HepG2 (cell line): ENCODE results near the gene DNAJC13. TPM values are rescaled to one million over a fixed set of nuclear protein-coding genes. Genes with fewer than 3 reads are reported as not detected.

Experiments used
- DNMT3B ChIP-seq: conservative IDR thresholded peaks from 2 replicates; pipeline ENCODE4 v1.6.1; 2016; ENCODE audit warnings: missing biosample characterization, control low read depth
- FOXM1 ChIP-seq: sonication (generic); formaldehyde crosslinking; IDR thresholded peaks from 2 replicates; pipeline ENCODE4 v1.5.0; 2020; ENCODE audit warnings: missing genetic modification reagents
- HOXA9 ChIP-seq: sonication (generic); formaldehyde crosslinking; IDR thresholded peaks from 2 replicates; pipeline ENCODE4 v1.8.1; 2022; ENCODE audit warnings: missing genetic modification reagents, mild to moderate bottlenecking, moderate library complexity, borderline replicate concordance
- ISL2 ChIP-seq: sonication (generic); formaldehyde crosslinking; IDR thresholded peaks from 2 replicates; pipeline ENCODE4 v1.5.0; 2020; ENCODE audit warnings: missing genetic modification reagents
- KLF13 ChIP-seq: sonication (generic); formaldehyde crosslinking; IDR thresholded peaks from 2 replicates; pipeline ENCODE4 v1.4.0; 2020; ENCODE audit warnings: mild to moderate bottlenecking, missing genetic modification reagents
- MAFF ChIP-seq: IDR thresholded peaks from 2 replicates; pipeline ENCODE4 v1.6.1; 2011; ENCODE audit warnings: low read depth, low read length, improper control_type of control experiment
- MTF1 ChIP-seq: sonication (generic); formaldehyde crosslinking; IDR thresholded peaks from 2 replicates; pipeline ENCODE4 v1.5.0; 2020; ENCODE audit warnings: missing genetic modification reagents
- NRL ChIP-seq: sonication (generic); formaldehyde crosslinking; IDR thresholded peaks from 2 replicates; pipeline ENCODE4 v1.5.0; 2020; ENCODE audit warnings: missing genetic modification reagents, mild to moderate bottlenecking, moderate library complexity, borderline replicate concordance
- POGZ ChIP-seq: sonication (generic); formaldehyde crosslinking; IDR thresholded peaks from 2 replicates; pipeline ENCODE4 v1.4.0; 2020; ENCODE audit warnings: mild to moderate bottlenecking, missing genetic modification reagents
- SNAPC2 ChIP-seq: sonication (generic); formaldehyde crosslinking; IDR thresholded peaks from 2 replicates; pipeline ENCODE4 v1.8.1; 2022; ENCODE audit warnings: mild to moderate bottlenecking, missing genetic modification reagents
- SRY ChIP-seq: sonication (generic); formaldehyde crosslinking; IDR thresholded peaks from 2 replicates; pipeline ENCODE4 v1.8.0; 2022; ENCODE audit warnings: mild to moderate bottlenecking, missing genetic modification reagents
- ZFP41 ChIP-seq: sonication (generic); formaldehyde crosslinking; IDR thresholded peaks from 2 replicates; pipeline ENCODE4 v1.4.0; 2020; ENCODE audit warnings: mild to moderate bottlenecking, missing genetic modification reagents, borderline replicate concordance
- ZMYM4 ChIP-seq: sonication (generic); formaldehyde crosslinking; IDR thresholded peaks from 2 replicates; pipeline ENCODE4 v1.8.1; 2023; ENCODE audit warnings: mild to moderate bottlenecking, missing genetic modification reagents
- ZNF138 ChIP-seq: sonication (generic); formaldehyde crosslinking; IDR thresholded peaks from 2 replicates; pipeline ENCODE4 v1.5.0; 2020; ENCODE audit warnings: mild to moderate bottlenecking, low read depth, missing genetic modification reagents
- ZNF20 ChIP-seq: sonication (generic); formaldehyde crosslinking; IDR thresholded peaks from 2 replicates; pipeline ENCODE4 v1.4.0; 2020; ENCODE audit warnings: mild to moderate bottlenecking, moderate library complexity, missing genetic modification reagents
- ZNF230 ChIP-seq: sonication (generic); formaldehyde crosslinking; IDR thresholded peaks from 2 replicates; pipeline ENCODE4 v1.4.0; 2020; ENCODE audit warnings: mild to moderate bottlenecking, missing genetic modification reagents
- ZNF333 ChIP-seq: sonication (generic); formaldehyde crosslinking; IDR thresholded peaks from 2 replicates; pipeline ENCODE4 v1.4.0; 2020; ENCODE audit warnings: mild to moderate bottlenecking, missing genetic modification reagents, borderline replicate concordance
- ZNF709 ChIP-seq: sonication (generic); formaldehyde crosslinking; IDR thresholded peaks from 2 replicates; pipeline ENCODE4 v1.5.0; 2020; ENCODE audit warnings: mild to moderate bottlenecking, missing genetic modification reagents
- ZNF850 ChIP-seq: sonication (generic); formaldehyde crosslinking; conservative IDR thresholded peaks from 2 replicates; pipeline ENCODE4 v1.9.0; 2021; ENCODE audit warnings: mild to moderate bottlenecking, missing genetic modification reagents
- ZNF879 ChIP-seq: sonication (generic); formaldehyde crosslinking; IDR thresholded peaks from 2 replicates; pipeline ENCODE4 v1.8.1; 2023; ENCODE audit warnings: missing genetic modification reagents
- ZSCAN30 ChIP-seq: sonication (generic); formaldehyde crosslinking; IDR thresholded peaks from 2 replicates; pipeline ENCODE4 v1.5.0; 2020; ENCODE audit warnings: mild to moderate bottlenecking, missing genetic modification reagents
- polyA plus RNA-seq, 8 experiments: library from polyadenylated mRNA; depleted of rRNA in 3 of 8; stranded (reverse) in 7 of 8; unstranded in 1 of 8; fragments of >200 nt; fragmentation: Illumina TruSeq in 4 of 8; extraction: Trizol in 4 of 8; gene quantifications; 2 replicates each; pipeline versions ENCODE4 v1.2.1 to v1.2.3, GENCODE V29; 2011 to 2016; ENCODE audit warnings: low read depth in 4 of 8, missing spikeins in 1 of 8, mixed read lengths in 1 of 8; ENCODE audit not compliant: insufficient read depth in 1 of 8
- total RNA-seq, 5 experiments: library from RNA; depleted of rRNA; stranded (reverse); fragments of >200 nt; fragmentation: Illumina TruSeq; extraction: Trizol; gene quantifications; 2 replicates each; pipeline ENCODE4 v1.2.3, GENCODE V29; 2016; ENCODE audit warnings: low read depth in 1 of 5
- TF ChIP-seq, protein P1 (sequence below): sonication (generic); formaldehyde crosslinking; IDR thresholded peaks from 2 replicates; pipeline ENCODE4 v1.9.0; 2021; ENCODE audit warnings: missing genetic modification reagents, borderline replicate concordance
- TF ChIP-seq, protein P2 (sequence below): sonication (generic); formaldehyde crosslinking; IDR thresholded peaks from 2 replicates; pipeline ENCODE4 v1.4.0; 2020; ENCODE audit warnings: mild to moderate bottlenecking, missing genetic modification reagents
- TF ChIP-seq, protein P3 (sequence below): fragments of 450-650 bp; IDR thresholded peaks from 2 replicates; pipeline ENCODE4 v1.6.1; 2017
- TF ChIP-seq, protein P4 (sequence below): sonication (generic); formaldehyde crosslinking; IDR thresholded peaks from 2 replicates; pipeline ENCODE4 v1.8.0; 2022; ENCODE audit warnings: mild to moderate bottlenecking, missing genetic modification reagents; ENCODE audit not compliant: insufficient replicate concordance

DNAJC13 gene
- total and polyA plus RNA-seq, 2 of the 13 experiments (the other 11 are each of a cell fraction or from before 2014, with no cell fraction given) = 9.1 to 26.2 TPM

DNA sequence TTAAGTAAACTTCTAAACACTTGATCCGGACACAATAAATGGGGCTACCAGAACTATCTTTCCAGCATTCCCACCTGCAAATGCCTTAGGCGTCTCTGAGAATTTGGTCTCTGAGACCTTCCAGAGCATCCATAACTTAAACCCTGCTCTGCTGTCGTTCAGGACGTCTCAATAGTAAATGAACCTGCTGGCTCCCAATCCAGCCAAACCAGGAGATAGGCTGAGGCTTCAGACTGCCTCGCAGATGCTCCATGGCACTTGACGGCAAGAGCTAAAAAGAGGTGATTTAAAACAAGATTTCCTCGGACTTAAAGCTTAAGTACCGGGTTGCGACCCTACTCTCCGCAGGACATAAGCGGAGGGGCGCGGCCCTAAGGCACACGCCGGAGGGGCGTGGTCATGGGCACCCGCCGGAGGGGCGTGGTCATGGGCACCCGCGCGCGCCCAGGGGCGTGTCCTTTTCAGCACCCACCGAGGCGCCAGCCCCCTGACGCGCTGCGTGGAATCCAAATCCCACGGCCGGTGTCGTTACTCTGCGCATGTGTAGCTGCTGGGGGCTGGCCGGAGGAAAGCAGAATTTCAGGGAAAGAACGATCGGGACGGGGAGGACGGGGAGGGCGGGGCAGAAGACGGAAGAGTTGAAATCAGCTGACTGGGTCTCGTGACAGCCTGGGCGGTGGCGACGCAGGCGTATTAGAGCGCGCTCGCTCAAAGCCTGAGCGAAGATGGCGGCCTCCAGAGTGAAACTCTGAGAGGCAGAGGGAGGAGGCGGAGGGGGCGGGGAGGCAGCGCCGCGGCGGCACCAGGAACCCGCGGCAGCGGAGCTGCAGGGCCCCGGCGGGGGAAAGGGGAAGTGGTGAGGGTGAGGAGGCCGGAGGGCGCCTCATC, at the start of gene DNAJC13 (continued):
- TF ChIP-seq ZMYM4 (CRISPR knock-in tag) (peak; percentile 78; the same call in 1 of the 2 replicates), NRL (CRISPR knock-in tag) (no peak; the same call in 1 of the 2 replicates), POGZ (CRISPR knock-in tag) (peak; percentile 36; the same call in 1 of the 2 replicates), SNAPC2 (no peak), DNMT3B (CRISPR knock-in tag) (no peak), ZNF20 (no peak), ZNF138 (no peak), ZNF230 (no peak), MTF1 (no peak), ZNF333 (CRISPR knock-in tag) (no peak), ZNF709 (no peak), MAFF (no peak), KLF13 (no peak), FOXM1 (CRISPR knock-in tag) (no peak), HOXA9 (CRISPR knock-in tag) (no peak), ZNF879 (no peak; the same call in 1 of the 2 replicates), ZSCAN30 (CRISPR knock-in tag) (no peak), SRY (CRISPR knock-in tag) (no peak), ISL2 (0 out of 2 replicates have a peak, but pooled peaks have one; percentile 6), ZNF850 (no peak), ZFP41 (CRISPR knock-in tag) (no peak)
- TF ChIP-seq, protein P1, sequence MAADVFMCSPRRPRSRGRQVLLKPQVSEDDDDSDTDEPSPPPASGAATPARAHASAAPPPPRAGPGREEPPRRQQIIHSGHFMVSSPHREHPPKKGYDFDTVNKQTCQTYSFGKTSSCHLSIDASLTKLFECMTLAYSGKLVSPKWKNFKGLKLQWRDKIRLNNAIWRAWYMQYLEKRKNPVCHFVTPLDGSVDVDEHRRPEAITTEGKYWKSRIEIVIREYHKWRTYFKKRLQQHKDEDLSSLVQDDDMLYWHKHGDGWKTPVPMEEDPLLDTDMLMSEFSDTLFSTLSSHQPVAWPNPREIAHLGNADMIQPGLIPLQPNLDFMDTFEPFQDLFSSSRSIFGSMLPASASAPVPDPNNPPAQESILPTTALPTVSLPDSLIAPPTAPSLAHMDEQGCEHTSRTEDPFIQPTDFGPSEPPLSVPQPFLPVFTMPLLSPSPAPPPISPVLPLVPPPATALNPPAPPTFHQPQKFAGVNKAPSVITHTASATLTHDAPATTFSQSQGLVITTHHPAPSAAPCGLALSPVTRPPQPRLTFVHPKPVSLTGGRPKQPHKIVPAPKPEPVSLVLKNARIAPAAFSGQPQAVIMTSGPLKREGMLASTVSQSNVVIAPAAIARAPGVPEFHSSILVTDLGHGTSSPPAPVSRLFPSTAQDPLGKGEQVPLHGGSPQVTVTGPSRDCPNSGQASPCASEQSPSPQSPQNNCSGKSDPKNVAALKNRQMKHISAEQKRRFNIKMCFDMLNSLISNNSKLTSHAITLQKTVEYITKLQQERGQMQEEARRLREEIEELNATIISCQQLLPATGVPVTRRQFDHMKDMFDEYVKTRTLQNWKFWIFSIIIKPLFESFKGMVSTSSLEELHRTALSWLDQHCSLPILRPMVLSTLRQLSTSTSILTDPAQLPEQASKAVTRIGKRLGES (CRISPR knock-in tag) = no peak; the same call in 1 of the 2 replicates
- TF ChIP-seq, protein P2, sequence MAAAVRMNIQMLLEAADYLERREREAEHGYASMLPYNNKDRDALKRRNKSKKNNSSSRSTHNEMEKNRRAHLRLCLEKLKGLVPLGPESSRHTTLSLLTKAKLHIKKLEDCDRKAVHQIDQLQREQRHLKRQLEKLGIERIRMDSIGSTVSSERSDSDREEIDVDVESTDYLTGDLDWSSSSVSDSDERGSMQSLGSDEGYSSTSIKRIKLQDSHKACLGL = no peak
- TF ChIP-seq, protein P3, sequence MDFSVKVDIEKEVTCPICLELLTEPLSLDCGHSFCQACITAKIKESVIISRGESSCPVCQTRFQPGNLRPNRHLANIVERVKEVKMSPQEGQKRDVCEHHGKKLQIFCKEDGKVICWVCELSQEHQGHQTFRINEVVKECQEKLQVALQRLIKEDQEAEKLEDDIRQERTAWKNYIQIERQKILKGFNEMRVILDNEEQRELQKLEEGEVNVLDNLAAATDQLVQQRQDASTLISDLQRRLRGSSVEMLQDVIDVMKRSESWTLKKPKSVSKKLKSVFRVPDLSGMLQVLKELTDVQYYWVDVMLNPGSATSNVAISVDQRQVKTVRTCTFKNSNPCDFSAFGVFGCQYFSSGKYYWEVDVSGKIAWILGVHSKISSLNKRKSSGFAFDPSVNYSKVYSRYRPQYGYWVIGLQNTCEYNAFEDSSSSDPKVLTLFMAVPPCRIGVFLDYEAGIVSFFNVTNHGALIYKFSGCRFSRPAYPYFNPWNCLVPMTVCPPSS = no peak
- TF ChIP-seq, protein P4, sequence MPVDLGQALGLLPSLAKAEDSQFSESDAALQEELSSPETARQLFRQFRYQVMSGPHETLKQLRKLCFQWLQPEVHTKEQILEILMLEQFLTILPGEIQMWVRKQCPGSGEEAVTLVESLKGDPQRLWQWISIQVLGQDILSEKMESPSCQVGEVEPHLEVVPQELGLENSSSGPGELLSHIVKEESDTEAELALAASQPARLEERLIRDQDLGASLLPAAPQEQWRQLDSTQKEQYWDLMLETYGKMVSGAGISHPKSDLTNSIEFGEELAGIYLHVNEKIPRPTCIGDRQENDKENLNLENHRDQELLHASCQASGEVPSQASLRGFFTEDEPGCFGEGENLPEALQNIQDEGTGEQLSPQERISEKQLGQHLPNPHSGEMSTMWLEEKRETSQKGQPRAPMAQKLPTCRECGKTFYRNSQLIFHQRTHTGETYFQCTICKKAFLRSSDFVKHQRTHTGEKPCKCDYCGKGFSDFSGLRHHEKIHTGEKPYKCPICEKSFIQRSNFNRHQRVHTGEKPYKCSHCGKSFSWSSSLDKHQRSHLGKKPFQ = no peak
